GM23338 (cell line): ENCODE results near the gene PID1. TPM values are rescaled to one million over a fixed set of nuclear protein-coding genes. Genes with fewer than 3 reads are reported as not detected.

Source experiments
- ATAC-seq: fragments of 200-7000 bp; cut with Tn5 transposase; 3 replicates; pipeline ENCODE4 v1.9.1; 2020
- DNase-seq: peaks from one replicate; pipeline ENCODE4 v3.0.0-alpha.2; 2015; ENCODE audit warnings: low spot score
- H2AFZ ChIP-seq: fragments of 200-600 bp; sonication (generic); 2 replicates; pipeline ENCODE4 v1.8.0; 2016; ENCODE audit warnings: antibody characterized with exemption, mild to moderate bottlenecking, moderate library complexity
- H3F3A ChIP-seq: fragments of 200-600 bp; sonication (generic); replicated peaks from 2 replicates; pipeline ENCODE4 v1.8.0; 2017; ENCODE audit warnings: antibody characterized with exemption, mixed run types, low read depth
- H3K27ac ChIP-seq: fragments of 200-600 bp; sonication (generic); 2 replicates; pipeline ENCODE4 v1.6.1; 2016; ENCODE audit warnings: low read depth
- H3K27me3 ChIP-seq: fragments of 200-600 bp; sonication (generic); 2 replicates; pipeline ENCODE4 v1.8.0; 2016; ENCODE audit warnings: mild to moderate bottlenecking, mixed run types, moderate library complexity; ENCODE audit not compliant: insufficient read depth
- H3K36me3 ChIP-seq: fragments of 200-600 bp; sonication (generic); 2 replicates; pipeline ENCODE4 v1.8.0; 2016; ENCODE audit warnings: mild to moderate bottlenecking; ENCODE audit not compliant: insufficient read depth
- H3K4me1 ChIP-seq: fragments of 200-600 bp; sonication (generic); 2 replicates; pipeline ENCODE4 v1.8.0; 2016; ENCODE audit warnings: mild to moderate bottlenecking, moderate library complexity; ENCODE audit not compliant: insufficient read depth
- H3K4me2 ChIP-seq: fragments of 200-600 bp; sonication (generic); 2 replicates; pipeline ENCODE4 v1.7.1; 2017; ENCODE audit warnings: mixed run types
- H3K4me3 ChIP-seq: fragments of 200-600 bp; sonication (generic); 2 replicates; pipeline ENCODE4 v1.6.1; 2016; ENCODE audit warnings: mixed run types
- H3K79me2 ChIP-seq: fragments of 200-600 bp; sonication (generic); replicated peaks from 2 replicates; pipeline ENCODE4 v1.8.0; 2017; ENCODE audit warnings: mild to moderate bottlenecking; ENCODE audit not compliant: insufficient read depth
- H3K9me2 ChIP-seq: fragments of 200-600 bp; sonication (generic); 2 replicates; pipeline ENCODE4 v1.8.0; 2017; ENCODE audit not compliant: insufficient read depth
- H4K20me1 ChIP-seq: fragments of 200-600 bp; sonication (generic); replicated peaks from 2 replicates; pipeline ENCODE4 v1.8.0; 2017; ENCODE audit warnings: mild to moderate bottlenecking; ENCODE audit not compliant: insufficient read depth
- H3K27ac Mint-ChIP-seq: 2 replicates; pipeline ENCODE4 v1.8.0; 2020; ENCODE audit warnings: inconsistent platforms, mild to moderate bottlenecking, moderate library complexity, mixed read lengths
- H3K27me3 Mint-ChIP-seq: 3 replicates; pipeline ENCODE4 v1.8.0; 2022; ENCODE audit warnings: low read depth, mild to moderate bottlenecking, moderate library complexity, mixed read lengths, inconsistent platforms; ENCODE audit not compliant: insufficient read depth, poor library complexity
- H3K36me3 Mint-ChIP-seq: 3 replicates; pipeline ENCODE4 v1.8.0; 2021; ENCODE audit warnings: low read depth, mild to moderate bottlenecking, inconsistent platforms, moderate library complexity, mixed read lengths
- H3K4me1 Mint-ChIP-seq: 3 replicates; pipeline ENCODE4 v1.8.0; 2020; ENCODE audit warnings: mild to moderate bottlenecking, inconsistent platforms, mixed read lengths
- H3K4me3 Mint-ChIP-seq: 3 replicates; pipeline ENCODE4 v1.8.0; 2021; ENCODE audit warnings: moderate library complexity, mild to moderate bottlenecking, inconsistent platforms, mixed read lengths
- H3K9me3 Mint-ChIP-seq: 3 replicates; pipeline ENCODE4 v1.8.0; 2020; ENCODE audit warnings: moderate library complexity, mild to moderate bottlenecking, inconsistent platforms, mixed read lengths
- CREB1 ChIP-seq: fragments of 250-450 bp; sonication (Bioruptor Pico); IDR thresholded peaks from 2 replicates; pipeline ENCODE4 v1.5.0; 2020; ENCODE audit warnings: low read depth, mild to moderate bottlenecking, moderate library complexity
- EZH2 ChIP-seq: fragments of 200-600 bp; sonication (generic); IDR thresholded peaks from one replicate; pipeline ENCODE4 v1.8.0; 2017; ENCODE audit warnings: antibody characterized with exemption, mild to moderate bottlenecking, low read depth; ENCODE audit not compliant: unreplicated experiment
- EZH2phosphoT487 ChIP-seq: fragments of 200-600 bp; sonication (generic); IDR thresholded peaks from one replicate; pipeline ENCODE4 v1.8.1; 2018; ENCODE audit warnings: antibody characterized with exemption; ENCODE audit not compliant: unreplicated experiment
- JUNB ChIP-seq: IDR thresholded peaks from one replicate; pipeline ENCODE4 v1.6.1; 2016; ENCODE audit warnings: antibody characterized with exemption; ENCODE audit not compliant: unreplicated experiment
- NANOG ChIP-seq: IDR thresholded peaks from 2 replicates; pipeline ENCODE4 v1.6.1; 2016; ENCODE audit warnings: antibody characterized with exemption, borderline replicate concordance
- POLR2AphosphoS5 ChIP-seq: IDR thresholded peaks from 2 replicates; pipeline ENCODE4 v1.6.1; 2016; ENCODE audit warnings: antibody characterized with exemption, low read depth
- STAT1 ChIP-seq: IDR thresholded peaks from one replicate; pipeline ENCODE4 v1.6.1; 2016; ENCODE audit warnings: antibody characterized with exemption; ENCODE audit not compliant: unreplicated experiment
- ZNF114 ChIP-seq: fragments of 250-450 bp; sonication (Bioruptor Pico); IDR thresholded peaks from 2 replicates; pipeline ENCODE4 v1.5.0; 2020; ENCODE audit warnings: mild to moderate bottlenecking, moderate library complexity
- ZNF331 ChIP-seq: fragments of 250-450 bp; sonication (Bioruptor Pico); IDR thresholded peaks from 2 replicates; pipeline ENCODE4 v1.5.0; 2020; ENCODE audit warnings: low read depth, mild to moderate bottlenecking, moderate library complexity
- polyA plus RNA-seq: library from polyadenylated mRNA; unstranded; fragments of >200 nt; fragmentation: Nextera tagmentation; extraction: Ambion mirVana; gene quantifications from 2 replicates; pipeline ENCODE4 v1.2.1, GENCODE V29; 2016
- total RNA-seq: library from RNA; depleted of rRNA; stranded (reverse); fragments of >200 nt; shearing (Covaris generic); gene quantifications from 2 replicates; pipeline ENCODE4 v1.2.3, GENCODE V29; 2014
- TF ChIP-seq, protein P1 (sequence below): fragments of 250-450 bp; sonication (Bioruptor Pico); IDR thresholded peaks from 2 replicates; pipeline ENCODE4 v1.5.0; 2020; ENCODE audit warnings: mild to moderate bottlenecking, moderate library complexity
- TF ChIP-seq, protein P2 (sequence below): IDR thresholded peaks from one replicate; pipeline ENCODE4 v1.6.1; 2018; ENCODE audit warnings: antibody characterized with exemption; ENCODE audit not compliant: unreplicated experiment
- TF ChIP-seq, protein P3 (sequence below), 2 experiments: fragments of 200-600 bp in 1 of 2; sonication (generic) in 1 of 2; conservative IDR thresholded peaks; 2 replicates each; pipeline versions ENCODE4 v1.5.1 to v1.6.1; 2016 to 2017; ENCODE audit warnings: antibody characterized with exemption in 2 of 2, low read depth in 2 of 2, mild to moderate bottlenecking in 2 of 2, moderate library complexity in 1 of 2
- TF ChIP-seq, protein P4 (sequence below): IDR thresholded peaks from 2 replicates; pipeline ENCODE4 v1.6.1; 2016; ENCODE audit warnings: antibody characterized with exemption

Gene PID1
- total and polyA plus RNA-seq, 2 experiments from 2014 or later, result 1.7 to 2.4 TPM

DNA sequence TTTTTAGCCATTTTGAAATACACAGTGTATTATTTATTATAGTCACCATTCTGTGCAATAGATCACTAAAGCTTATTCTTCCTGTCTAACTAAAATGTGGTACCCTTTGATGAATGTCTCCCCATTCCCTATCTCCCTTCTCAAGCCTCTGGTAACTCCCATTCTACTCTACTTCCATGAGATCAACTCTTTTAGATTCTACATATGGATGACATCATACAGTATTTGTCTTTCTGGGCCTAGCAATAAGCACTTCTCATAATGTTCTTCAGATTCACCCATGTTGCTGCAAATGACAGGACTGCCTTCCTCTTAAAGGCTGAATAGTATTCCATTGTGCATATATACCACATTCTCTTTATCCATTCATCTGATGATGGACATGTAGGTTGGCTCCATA is 210.9 kb downstream of the PID1 start:
- no peaks in the 10 kb centered on the region for H3K27me3 Mint-ChIP-seq
- Histone ChIP-seq H3K4me1 (no peaks in the 10 kb centered on the region), H3K36me3 (no peaks in the 10 kb centered on the region), H3K4me2 (no peak overlapping the region), H3K27me3 (no peaks in the 10 kb centered on the region), H3K9me2 (no peaks in the 10 kb centered on the region), H2AFZ (no peak overlapping the region), H3F3A (no peaks in the 10 kb centered on the region), H3K4me3 (no peak overlapping the region), H3K79me2 (no peaks in the 10 kb centered on the region), H3K27ac (no peak overlapping the region), H4K20me1 (no peaks in the 10 kb centered on the region)
- H3K4me1 Mint-ChIP-seq, result peaks cover 11% of the 10 kb centered on the region; the same call in 2 of the 3 replicates
- no peak overlapping the region for H3K4me3 Mint-ChIP-seq
- ATAC-seq (no peak), DNase-seq (no peak)
- H3K27ac Mint-ChIP-seq, result no peak overlapping the region
- H3K36me3 Mint-ChIP-seq, result no peaks in the 10 kb centered on the region
- TF ChIP-seq, protein P1, sequence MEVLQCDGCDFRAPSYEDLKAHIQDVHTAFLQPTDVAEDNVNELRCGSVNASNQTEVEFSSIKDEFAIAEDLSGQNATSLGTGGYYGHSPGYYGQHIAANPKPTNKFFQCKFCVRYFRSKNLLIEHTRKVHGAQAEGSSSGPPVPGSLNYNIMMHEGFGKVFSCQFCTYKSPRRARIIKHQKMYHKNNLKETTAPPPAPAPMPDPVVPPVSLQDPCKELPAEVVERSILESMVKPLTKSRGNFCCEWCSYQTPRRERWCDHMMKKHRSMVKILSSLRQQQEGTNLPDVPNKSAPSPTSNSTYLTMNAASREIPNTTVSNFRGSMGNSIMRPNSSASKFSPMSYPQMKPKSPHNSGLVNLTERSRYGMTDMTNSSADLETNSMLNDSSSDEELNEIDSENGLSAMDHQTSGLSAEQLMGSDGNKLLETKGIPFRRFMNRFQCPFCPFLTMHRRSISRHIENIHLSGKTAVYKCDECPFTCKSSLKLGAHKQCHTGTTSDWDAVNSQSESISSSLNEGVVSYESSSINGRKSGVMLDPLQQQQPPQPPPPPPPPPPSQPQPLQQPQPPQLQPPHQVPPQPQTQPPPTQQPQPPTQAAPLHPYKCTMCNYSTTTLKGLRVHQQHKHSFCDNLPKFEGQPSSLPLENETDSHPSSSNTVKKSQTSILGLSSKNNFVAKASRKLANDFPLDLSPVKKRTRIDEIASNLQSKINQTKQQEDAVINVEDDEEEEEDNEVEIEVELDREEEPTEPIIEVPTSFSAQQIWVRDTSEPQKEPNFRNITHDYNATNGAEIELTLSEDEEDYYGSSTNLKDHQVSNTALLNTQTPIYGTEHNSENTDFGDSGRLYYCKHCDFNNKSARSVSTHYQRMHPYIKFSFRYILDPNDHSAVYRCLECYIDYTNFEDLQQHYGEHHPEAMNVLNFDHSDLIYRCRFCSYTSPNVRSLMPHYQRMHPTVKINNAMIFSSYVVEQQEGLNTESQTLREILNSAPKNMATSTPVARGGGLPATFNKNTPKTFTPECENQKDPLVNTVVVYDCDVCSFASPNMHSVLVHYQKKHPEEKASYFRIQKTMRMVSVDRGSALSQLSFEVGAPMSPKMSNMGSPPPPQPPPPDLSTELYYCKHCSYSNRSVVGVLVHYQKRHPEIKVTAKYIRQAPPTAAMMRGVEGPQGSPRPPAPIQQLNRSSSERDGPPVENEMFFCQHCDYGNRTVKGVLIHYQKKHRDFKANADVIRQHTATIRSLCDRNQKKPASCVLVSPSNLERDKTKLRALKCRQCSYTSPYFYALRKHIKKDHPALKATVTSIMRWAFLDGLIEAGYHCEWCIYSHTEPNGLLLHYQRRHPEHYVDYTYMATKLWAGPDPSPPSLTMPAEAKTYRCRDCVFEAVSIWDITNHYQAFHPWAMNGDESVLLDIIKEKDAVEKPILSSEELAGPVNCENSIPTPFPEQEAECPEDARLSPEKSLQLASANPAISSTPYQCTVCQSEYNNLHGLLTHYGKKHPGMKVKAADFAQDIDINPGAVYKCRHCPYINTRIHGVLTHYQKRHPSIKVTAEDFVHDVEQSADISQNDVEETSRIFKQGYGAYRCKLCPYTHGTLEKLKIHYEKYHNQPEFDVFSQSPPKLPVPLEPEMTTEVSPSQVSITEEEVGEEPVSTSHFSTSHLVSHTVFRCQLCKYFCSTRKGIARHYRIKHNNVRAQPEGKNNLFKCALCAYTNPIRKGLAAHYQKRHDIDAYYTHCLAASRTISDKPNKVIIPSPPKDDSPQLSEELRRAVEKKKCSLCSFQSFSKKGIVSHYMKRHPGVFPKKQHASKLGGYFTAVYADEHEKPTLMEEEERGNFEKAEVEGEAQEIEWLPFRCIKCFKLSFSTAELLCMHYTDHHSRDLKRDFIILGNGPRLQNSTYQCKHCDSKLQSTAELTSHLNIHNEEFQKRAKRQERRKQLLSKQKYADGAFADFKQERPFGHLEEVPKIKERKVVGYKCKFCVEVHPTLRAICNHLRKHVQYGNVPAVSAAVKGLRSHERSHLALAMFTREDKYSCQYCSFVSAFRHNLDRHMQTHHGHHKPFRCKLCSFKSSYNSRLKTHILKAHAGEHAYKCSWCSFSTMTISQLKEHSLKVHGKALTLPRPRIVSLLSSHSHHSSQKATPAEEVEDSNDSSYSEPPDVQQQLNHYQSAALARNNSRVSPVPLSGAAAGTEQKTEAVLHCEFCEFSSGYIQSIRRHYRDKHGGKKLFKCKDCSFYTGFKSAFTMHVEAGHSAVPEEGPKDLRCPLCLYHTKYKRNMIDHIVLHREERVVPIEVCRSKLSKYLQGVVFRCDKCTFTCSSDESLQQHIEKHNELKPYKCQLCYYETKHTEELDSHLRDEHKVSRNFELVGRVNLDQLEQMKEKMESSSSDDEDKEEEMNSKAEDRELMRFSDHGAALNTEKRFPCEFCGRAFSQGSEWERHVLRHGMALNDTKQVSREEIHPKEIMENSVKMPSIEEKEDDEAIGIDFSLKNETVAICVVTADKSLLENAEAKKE (CRISPR knock-in tag), result no peak
- no peak for TF ChIP-seq POLR2AphosphoS5
- TF ChIP-seq EZH2, result no peak
- TF ChIP-seq STAT1, result no peak
- no peak for TF ChIP-seq ZNF331 (CRISPR knock-in tag)
- no peak for TF ChIP-seq NANOG
- no peak for TF ChIP-seq CREB1
- no peak for TF ChIP-seq JUNB
- TF ChIP-seq EZH2phosphoT487, result no peak
- TF ChIP-seq, protein P2, sequence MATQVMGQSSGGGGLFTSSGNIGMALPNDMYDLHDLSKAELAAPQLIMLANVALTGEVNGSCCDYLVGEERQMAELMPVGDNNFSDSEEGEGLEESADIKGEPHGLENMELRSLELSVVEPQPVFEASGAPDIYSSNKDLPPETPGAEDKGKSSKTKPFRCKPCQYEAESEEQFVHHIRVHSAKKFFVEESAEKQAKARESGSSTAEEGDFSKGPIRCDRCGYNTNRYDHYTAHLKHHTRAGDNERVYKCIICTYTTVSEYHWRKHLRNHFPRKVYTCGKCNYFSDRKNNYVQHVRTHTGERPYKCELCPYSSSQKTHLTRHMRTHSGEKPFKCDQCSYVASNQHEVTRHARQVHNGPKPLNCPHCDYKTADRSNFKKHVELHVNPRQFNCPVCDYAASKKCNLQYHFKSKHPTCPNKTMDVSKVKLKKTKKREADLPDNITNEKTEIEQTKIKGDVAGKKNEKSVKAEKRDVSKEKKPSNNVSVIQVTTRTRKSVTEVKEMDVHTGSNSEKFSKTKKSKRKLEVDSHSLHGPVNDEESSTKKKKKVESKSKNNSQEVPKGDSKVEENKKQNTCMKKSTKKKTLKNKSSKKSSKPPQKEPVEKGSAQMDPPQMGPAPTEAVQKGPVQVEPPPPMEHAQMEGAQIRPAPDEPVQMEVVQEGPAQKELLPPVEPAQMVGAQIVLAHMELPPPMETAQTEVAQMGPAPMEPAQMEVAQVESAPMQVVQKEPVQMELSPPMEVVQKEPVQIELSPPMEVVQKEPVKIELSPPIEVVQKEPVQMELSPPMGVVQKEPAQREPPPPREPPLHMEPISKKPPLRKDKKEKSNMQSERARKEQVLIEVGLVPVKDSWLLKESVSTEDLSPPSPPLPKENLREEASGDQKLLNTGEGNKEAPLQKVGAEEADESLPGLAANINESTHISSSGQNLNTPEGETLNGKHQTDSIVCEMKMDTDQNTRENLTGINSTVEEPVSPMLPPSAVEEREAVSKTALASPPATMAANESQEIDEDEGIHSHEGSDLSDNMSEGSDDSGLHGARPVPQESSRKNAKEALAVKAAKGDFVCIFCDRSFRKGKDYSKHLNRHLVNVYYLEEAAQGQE, result no peak
- no peak for TF ChIP-seq ZNF114 (CRISPR knock-in tag)
- TF ChIP-seq, protein P3, sequence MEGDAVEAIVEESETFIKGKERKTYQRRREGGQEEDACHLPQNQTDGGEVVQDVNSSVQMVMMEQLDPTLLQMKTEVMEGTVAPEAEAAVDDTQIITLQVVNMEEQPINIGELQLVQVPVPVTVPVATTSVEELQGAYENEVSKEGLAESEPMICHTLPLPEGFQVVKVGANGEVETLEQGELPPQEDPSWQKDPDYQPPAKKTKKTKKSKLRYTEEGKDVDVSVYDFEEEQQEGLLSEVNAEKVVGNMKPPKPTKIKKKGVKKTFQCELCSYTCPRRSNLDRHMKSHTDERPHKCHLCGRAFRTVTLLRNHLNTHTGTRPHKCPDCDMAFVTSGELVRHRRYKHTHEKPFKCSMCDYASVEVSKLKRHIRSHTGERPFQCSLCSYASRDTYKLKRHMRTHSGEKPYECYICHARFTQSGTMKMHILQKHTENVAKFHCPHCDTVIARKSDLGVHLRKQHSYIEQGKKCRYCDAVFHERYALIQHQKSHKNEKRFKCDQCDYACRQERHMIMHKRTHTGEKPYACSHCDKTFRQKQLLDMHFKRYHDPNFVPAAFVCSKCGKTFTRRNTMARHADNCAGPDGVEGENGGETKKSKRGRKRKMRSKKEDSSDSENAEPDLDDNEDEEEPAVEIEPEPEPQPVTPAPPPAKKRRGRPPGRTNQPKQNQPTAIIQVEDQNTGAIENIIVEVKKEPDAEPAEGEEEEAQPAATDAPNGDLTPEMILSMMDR (conservative IDR thresholded peaks at IDR 0.05; ENCODE audit: low read depth in 2 of 2), result no peak
- TF ChIP-seq, protein P4, sequence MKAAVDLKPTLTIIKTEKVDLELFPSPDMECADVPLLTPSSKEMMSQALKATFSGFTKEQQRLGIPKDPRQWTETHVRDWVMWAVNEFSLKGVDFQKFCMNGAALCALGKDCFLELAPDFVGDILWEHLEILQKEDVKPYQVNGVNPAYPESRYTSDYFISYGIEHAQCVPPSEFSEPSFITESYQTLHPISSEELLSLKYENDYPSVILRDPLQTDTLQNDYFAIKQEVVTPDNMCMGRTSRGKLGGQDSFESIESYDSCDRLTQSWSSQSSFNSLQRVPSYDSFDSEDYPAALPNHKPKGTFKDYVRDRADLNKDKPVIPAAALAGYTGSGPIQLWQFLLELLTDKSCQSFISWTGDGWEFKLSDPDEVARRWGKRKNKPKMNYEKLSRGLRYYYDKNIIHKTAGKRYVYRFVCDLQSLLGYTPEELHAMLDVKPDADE, result no peak
- no peaks in the 10 kb centered on the region for H3K9me3 Mint-ChIP-seq
